ENCODE measurements around the gene ARHGEF25. TPM values are rescaled to one million over a fixed set of nuclear protein-coding genes. Genes with fewer than 3 reads are reported as not detected.

Gene ARHGEF25
- total RNA-seq, 1 donor from 2014 or later: 16.8 TPM

- H3K9me3 ChIP-seq (ENCODE audit: insufficient read depth, low read depth, low read length): no peaks in the 10 kb centered on the region
- no peaks in the 10 kb centered on the region for H4K20me1 ChIP-seq (ENCODE audit: insufficient read depth, low read length)
- no peak for TF ChIP-seq CTCF (IDR thresholded peaks at IDR 0.05; ENCODE audit: insufficient read depth, low read depth, low read length)
- TF ChIP-seq EZH2 (IDR thresholded peaks at IDR 0.05; ENCODE audit: insufficient read depth, low read length): no peak
- Mint-ChIP-seq H3K36me3 (ENCODE audit: low read depth, unreplicated experiment) (peaks cover 25% of the 10 kb centered on the region), H3K4me1 (ENCODE audit: low read depth, unreplicated experiment) (peaks cover 8% of the 10 kb centered on the region), H3K9me3 (ENCODE audit: unreplicated experiment) (peaks cover 2% of the 10 kb centered on the region), H3K27me3 (ENCODE audit: low read depth, unreplicated experiment) (peaks cover 11% of the 10 kb centered on the region), H3K4me3 (ENCODE audit: unreplicated experiment) (no peak overlapping the region), H3K27ac (ENCODE audit: unreplicated experiment) (no peak overlapping the region)
- H3K79me2 ChIP-seq (ENCODE audit: insufficient read depth, low read length): no peaks in the 10 kb centered on the region
- no peak overlapping the region for H3K27ac ChIP-seq (ENCODE audit: low read depth, low read length)
- H3K36me3 ChIP-seq (ENCODE audit: insufficient read depth, low read length): no peaks in the 10 kb centered on the region
- FAIRE-seq: no peak
- H3K27me3 ChIP-seq (ENCODE audit: insufficient read depth, low read length): no peaks in the 10 kb centered on the region
- H3K4me1 ChIP-seq (ENCODE audit: insufficient read depth, low read length): no peaks in the 10 kb centered on the region
- no peak overlapping the region for H2AFZ ChIP-seq (ENCODE audit: low read depth, low read length)
- H3K4me2 ChIP-seq (ENCODE audit: low read length): no peak overlapping the region
- no peak overlapping the region for H3K4me3 ChIP-seq (ENCODE audit: insufficient read depth, low read depth, low read length)
- no peak for DNase-seq (ENCODE audit: low read depth)
- no peak overlapping the region for H3K9ac ChIP-seq (ENCODE audit: low read length)
Observed at GRCh38 chr12:57582440-57582839, 28.8 kb upstream of the ARHGEF25 start.

DNA sequence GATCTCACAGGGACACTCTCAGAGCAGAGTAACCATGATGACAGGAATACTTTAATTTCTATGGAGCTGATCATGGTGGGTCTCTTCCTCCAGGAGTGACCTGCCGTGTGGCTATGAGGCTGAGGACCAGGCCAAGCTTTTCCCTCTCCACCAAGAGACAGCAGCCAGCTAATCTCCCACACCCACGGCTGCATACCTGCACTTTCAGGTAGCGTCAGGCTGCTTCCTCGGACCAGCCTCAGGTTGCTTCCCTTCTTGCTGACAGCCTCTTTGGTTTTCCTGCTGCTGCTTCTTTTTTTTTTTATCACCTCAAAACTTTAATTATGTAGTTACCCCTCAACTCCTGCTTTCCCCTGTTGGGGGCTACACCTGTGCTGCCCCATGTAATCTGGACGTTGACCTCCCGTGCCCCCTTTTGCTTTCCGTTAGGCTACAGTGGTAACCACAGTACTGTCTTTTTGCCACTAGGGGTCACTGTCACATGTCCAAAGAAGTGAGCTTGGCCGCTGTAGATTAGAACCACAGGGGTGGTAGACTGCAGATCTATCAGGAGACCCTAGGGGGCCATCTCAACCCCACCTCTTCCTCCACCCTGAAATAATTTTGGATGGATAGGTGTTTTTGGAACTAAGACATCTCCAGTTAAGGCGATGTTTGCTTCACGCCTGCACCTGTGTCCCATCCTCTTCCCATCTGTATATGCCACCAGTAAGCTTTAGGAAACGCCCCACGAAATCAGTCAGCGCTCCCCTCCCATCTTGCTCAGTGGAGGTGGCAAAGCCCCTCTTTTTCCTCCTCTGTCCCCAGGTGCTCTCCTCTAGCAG is 28.0 kb upstream of the ARHGEF25 start:
- Histone ChIP-seq H2AFZ (ENCODE audit: low read depth, low read length) (no peak overlapping the region), H3K27me3 (ENCODE audit: insufficient read depth, low read length) (no peaks in the 10 kb centered on the region), H4K20me1 (ENCODE audit: insufficient read depth, low read length) (no peaks in the 10 kb centered on the region), H3K27ac (ENCODE audit: low read depth, low read length) (no peak overlapping the region), H3K4me2 (ENCODE audit: low read length) (no peak overlapping the region), H3K4me3 (ENCODE audit: insufficient read depth, low read depth, low read length) (no peak overlapping the region), H3K9ac (ENCODE audit: low read length) (no peak overlapping the region), H3K36me3 (ENCODE audit: insufficient read depth, low read length) (no peaks in the 10 kb centered on the region), H3K9me3 (ENCODE audit: insufficient read depth, low read depth, low read length) (no peaks in the 10 kb centered on the region), H3K4me1 (ENCODE audit: insufficient read depth, low read length) (no peaks in the 10 kb centered on the region), H3K79me2 (ENCODE audit: insufficient read depth, low read length) (no peaks in the 10 kb centered on the region)
- peaks cover 2% of the 10 kb centered on the region for H3K9me3 Mint-ChIP-seq (ENCODE audit: unreplicated experiment)
- peaks cover 22% of the 10 kb centered on the region for H3K36me3 Mint-ChIP-seq (ENCODE audit: low read depth, unreplicated experiment)
- H3K4me1 Mint-ChIP-seq (ENCODE audit: low read depth, unreplicated experiment): peaks cover 8% of the 10 kb centered on the region
- DNase-seq (ENCODE audit: low read depth) (peak; percentile 51), FAIRE-seq (no peak)
- no peak overlapping the region for H3K27ac Mint-ChIP-seq (ENCODE audit: unreplicated experiment)
- H3K27me3 Mint-ChIP-seq (ENCODE audit: low read depth, unreplicated experiment): peaks cover 11% of the 10 kb centered on the region
- peak overlapping the region; percentile 50 for H3K4me3 Mint-ChIP-seq (ENCODE audit: unreplicated experiment)
- TF ChIP-seq EZH2 (IDR thresholded peaks at IDR 0.05; ENCODE audit: insufficient read depth, low read length) (no peak), CTCF (IDR thresholded peaks at IDR 0.05; ENCODE audit: insufficient read depth, low read depth, low read length) (peak; percentile 92)

DNA sequence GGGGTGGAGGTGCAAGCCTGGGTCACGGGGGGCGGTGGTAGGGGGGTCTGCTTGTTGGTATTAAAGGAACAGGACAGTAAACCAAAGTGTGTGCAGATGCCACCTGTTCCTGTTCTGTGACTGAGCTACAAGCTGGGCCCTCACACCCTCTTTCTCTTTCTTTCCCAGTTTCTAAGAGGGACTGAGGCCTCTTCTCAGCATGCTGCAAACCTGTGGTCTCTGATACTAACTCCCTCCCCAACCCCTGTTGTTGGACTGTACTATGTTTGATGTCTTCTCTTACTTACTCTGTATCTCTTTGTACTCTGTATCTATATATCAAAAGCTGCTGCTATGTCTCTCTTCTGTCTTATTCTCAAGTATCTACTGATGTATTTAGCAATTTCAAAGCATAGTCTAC is 27.2 kb upstream of the ARHGEF25 start:
- H3K4me2 ChIP-seq (ENCODE audit: low read length): no peak overlapping the region
- no peak overlapping the region for H2AFZ ChIP-seq (ENCODE audit: low read depth, low read length)
- H3K27ac ChIP-seq (ENCODE audit: low read depth, low read length): no peak overlapping the region
- H3K27me3 ChIP-seq (ENCODE audit: insufficient read depth, low read length): no peaks in the 10 kb centered on the region
- no peaks in the 10 kb centered on the region for H3K36me3 ChIP-seq (ENCODE audit: insufficient read depth, low read length)
- no peak for TF ChIP-seq EZH2 (IDR thresholded peaks at IDR 0.05; ENCODE audit: insufficient read depth, low read length)
- no peak for TF ChIP-seq CTCF (IDR thresholded peaks at IDR 0.05; ENCODE audit: insufficient read depth, low read depth, low read length)
- H3K9me3 ChIP-seq (ENCODE audit: insufficient read depth, low read depth, low read length): no peaks in the 10 kb centered on the region
- Mint-ChIP-seq H3K4me3 (ENCODE audit: unreplicated experiment) (no peak overlapping the region), H3K27me3 (ENCODE audit: low read depth, unreplicated experiment) (peaks cover 11% of the 10 kb centered on the region), H3K4me1 (ENCODE audit: low read depth, unreplicated experiment) (peaks cover 7% of the 10 kb centered on the region), H3K9me3 (ENCODE audit: unreplicated experiment) (peaks cover 2% of the 10 kb centered on the region), H3K27ac (ENCODE audit: unreplicated experiment) (no peak overlapping the region), H3K36me3 (ENCODE audit: low read depth, unreplicated experiment) (peaks cover 18% of the 10 kb centered on the region)
- no peaks in the 10 kb centered on the region for H3K4me1 ChIP-seq (ENCODE audit: insufficient read depth, low read length)
- no peak overlapping the region for H3K4me3 ChIP-seq (ENCODE audit: insufficient read depth, low read depth, low read length)
- no peak overlapping the region for H3K9ac ChIP-seq (ENCODE audit: low read length)
- no peaks in the 10 kb centered on the region for H3K79me2 ChIP-seq (ENCODE audit: insufficient read depth, low read length)
- FAIRE-seq (no peak), DNase-seq (ENCODE audit: low read depth) (no peak)
- H4K20me1 ChIP-seq (ENCODE audit: insufficient read depth, low read length): no peaks in the 10 kb centered on the region
